ENCODE results near the gene CNGA3. TPM values are rescaled to one million over a fixed set of nuclear protein-coding genes. Genes with fewer than 3 reads are reported as not detected.
"Not testable (repeated sequence)": the region's sequence is repeated elsewhere in the genome, so short reads cannot be mapped to it uniquely, and the experiment has no call there.

The CNGA3 gene
- total and polyA plus RNA-seq, 2 donors (not counting 3 experiments of a cell fraction or from before 2014, with no cell fraction given) = not detected

- DNase-seq (ENCODE audit: low read depth, low spot score) = no peak
- Histone ChIP-seq H3K4me3 (replicated peaks in 1 of 3; ENCODE audit: insufficient read depth in 1 of 3, low read depth in 1 of 3, low read length in 3 of 3) (no peak overlapping the region), H3K9me1 (replicated peaks; ENCODE audit: control insufficient read depth, extremely low read depth, insufficient read depth, low read length) (no peaks in the 10 kb centered on the region), H3K27ac (ENCODE audit: insufficient read depth, low read depth, low read length) (no peak overlapping the region), H3K4me2 (ENCODE audit: insufficient read depth, low read length) (no peak overlapping the region), H3K4me1 (ENCODE audit: control insufficient read depth, extremely low read depth, insufficient read depth, low read length) (no peaks in the 10 kb centered on the region), H4K20me1 (replicated peaks; ENCODE audit: control insufficient read depth, extremely low read depth, insufficient read depth, low read length) (no peaks in the 10 kb centered on the region), H3K36me3 (ENCODE audit: control insufficient read depth in 2 of 2, extremely low read depth in 1 of 2, insufficient read depth in 2 of 2, low read length in 2 of 2) (no peaks in the 10 kb centered on the region), H3K9ac (replicated peaks; ENCODE audit: extremely low read depth, insufficient read depth, low read length) (no peak overlapping the region), H2AFZ (ENCODE audit: low read depth, low read length) (no peak overlapping the region), H3K27me3 (ENCODE audit: control insufficient read depth in 2 of 2, insufficient read depth in 2 of 2, low read length in 2 of 2) (peaks cover 0 to 6% of the 10 kb centered on the region in 2 experiments), H3K9me3 (replicated peaks; ENCODE audit: control insufficient read depth, insufficient read depth, low read length) (no peaks in the 10 kb centered on the region), H3K79me2 (ENCODE audit: control insufficient read depth, insufficient read depth, low read length) (no peaks in the 10 kb centered on the region)
- ChIA-PET POLR2A (no interaction called here), CTCF (no interaction called here)
- FAIRE-seq = no peak
- TF ChIP-seq JUN (IDR thresholded peaks at IDR 0.05; ENCODE audit: borderline replicate concordance, insufficient read depth, insufficient read length, low read depth) (no peak), MYC (IDR thresholded peaks at IDR 0.05; ENCODE audit: low read depth, low read length) (no peak)
- dilution Hi-C loops (cut with MboI; ENCODE audit: extremely low pct_ligation_motif_present, low sequenced_read_pairs) (no loop called here), intact Hi-C loops (cut with micrococcal nuclease) (no loop called here)
- BruUV-seq (replicated peaks) = no TSS peak
These were observed 30.3 kb upstream of the CNGA3 start for GRCh38 chr2:98315957-98316356.

GRCh38 chr2:98317214-98317613 lies 29.0 kb upstream of the CNGA3 start:
- Histone ChIP-seq H3K9me3 (replicated peaks; ENCODE audit: control insufficient read depth, insufficient read depth, low read length) (no peaks in the 10 kb centered on the region), H3K27me3 (ENCODE audit: control insufficient read depth in 2 of 2, insufficient read depth in 2 of 2, low read length in 2 of 2) (peaks cover 0 to 4% of the 10 kb centered on the region in 2 experiments), H3K79me2 (ENCODE audit: control insufficient read depth, insufficient read depth, low read length) (no peaks in the 10 kb centered on the region), H3K4me2 (ENCODE audit: insufficient read depth, low read length) (no peak overlapping the region), H3K9me1 (replicated peaks; ENCODE audit: control insufficient read depth, extremely low read depth, insufficient read depth, low read length) (no peaks in the 10 kb centered on the region), H2AFZ (ENCODE audit: low read depth, low read length) (no peak overlapping the region), H3K4me1 (ENCODE audit: control insufficient read depth, extremely low read depth, insufficient read depth, low read length) (no peaks in the 10 kb centered on the region), H3K27ac (ENCODE audit: insufficient read depth, low read depth, low read length) (no peak overlapping the region), H3K9ac (replicated peaks; ENCODE audit: extremely low read depth, insufficient read depth, low read length) (no peak overlapping the region), H3K4me3 (replicated peaks in 1 of 3; ENCODE audit: insufficient read depth in 1 of 3, low read depth in 1 of 3, low read length in 3 of 3) (no peak overlapping the region), H4K20me1 (replicated peaks; ENCODE audit: control insufficient read depth, extremely low read depth, insufficient read depth, low read length) (no peaks in the 10 kb centered on the region), H3K36me3 (ENCODE audit: control insufficient read depth in 2 of 2, extremely low read depth in 1 of 2, insufficient read depth in 2 of 2, low read length in 2 of 2) (no peaks in the 10 kb centered on the region)
- TF ChIP-seq EZH2 (IDR thresholded peaks at IDR 0.05; ENCODE audit: borderline replicate concordance, low read depth, low read length, severe bottlenecking) (no peak), JUN (IDR thresholded peaks at IDR 0.05; ENCODE audit: borderline replicate concordance, insufficient read depth, insufficient read length, low read depth) (no peak), POLR2AphosphoS5 (IDR thresholded peaks at IDR 0.05; ENCODE audit: insufficient read depth, low read depth, low read length) (no peak), POLR2A (IDR thresholded peaks at IDR 0.05; ENCODE audit: low read depth, low read length) (no peak), CTCF (IDR thresholded peaks at IDR 0.05; ENCODE audit: extremely low read depth in 1 of 2, insufficient read depth in 1 of 2, low read depth in 1 of 2, low read length in 2 of 2) (no peak), MAX (IDR thresholded peaks at IDR 0.05; ENCODE audit: insufficient read depth, insufficient read length) (no peak), GATA2 (IDR thresholded peaks at IDR 0.05; ENCODE audit: insufficient read depth, insufficient read length, low read depth, low read length) (no peak), MYC (IDR thresholded peaks at IDR 0.05; ENCODE audit: low read depth, low read length) (no peak), FOS (IDR thresholded peaks at IDR 0.05; ENCODE audit: borderline replicate concordance, insufficient read depth, low read length) (no peak)
- ChIA-PET POLR2A (no interaction called here), CTCF (no interaction called here)
- BruUV-seq (replicated peaks) = no TSS peak
- dilution Hi-C loops (cut with MboI; ENCODE audit: extremely low pct_ligation_motif_present, low sequenced_read_pairs) (no loop called here), intact Hi-C loops (cut with micrococcal nuclease) (no loop called here)
- no peak for FAIRE-seq
- no peak for DNase-seq (ENCODE audit: low read depth, low spot score)

- intact Hi-C loops (cut with micrococcal nuclease); H3K4me1 ChIP-seq (ENCODE audit: control insufficient read depth, extremely low read depth, insufficient read depth, low read length); H4K20me1 ChIP-seq (replicated peaks; ENCODE audit: control insufficient read depth, extremely low read depth, insufficient read depth, low read length); H3K27ac ChIP-seq (ENCODE audit: insufficient read depth, low read depth, low read length); H3K36me3 ChIP-seq (ENCODE audit: control insufficient read depth in 2 of 2, extremely low read depth in 1 of 2, insufficient read depth in 2 of 2, low read length in 2 of 2); DNase-seq (ENCODE audit: low read depth, low spot score); CTCF ChIA-PET; H3K4me2 ChIP-seq (ENCODE audit: insufficient read depth, low read length); dilution Hi-C loops (cut with MboI; ENCODE audit: extremely low pct_ligation_motif_present, low sequenced_read_pairs); H3K9me3 ChIP-seq (replicated peaks; ENCODE audit: control insufficient read depth, insufficient read depth, low read length); H3K9me1 ChIP-seq (replicated peaks; ENCODE audit: control insufficient read depth, extremely low read depth, insufficient read depth, low read length); BruUV-seq (replicated peaks); H3K27me3 ChIP-seq (ENCODE audit: control insufficient read depth in 2 of 2, insufficient read depth in 2 of 2, low read length in 2 of 2); H3K79me2 ChIP-seq (ENCODE audit: control insufficient read depth, insufficient read depth, low read length); H3K4me3 ChIP-seq (replicated peaks in 1 of 3; ENCODE audit: insufficient read depth in 1 of 3, low read depth in 1 of 3, low read length in 3 of 3); H2AFZ ChIP-seq (ENCODE audit: low read depth, low read length); FAIRE-seq; POLR2A ChIA-PET; H3K9ac ChIP-seq (replicated peaks; ENCODE audit: extremely low read depth, insufficient read depth, low read length): not testable (repeated sequence)
These were observed 26.1 kb upstream of the CNGA3 start for GRCh38 chr2:98320171-98320570.
